SH-SY5Y (cell line): Measurements from ENCODE around the gene TRMT1.

Source experiments
- GATA2 ChIP-seq: IDR thresholded peaks from 2 replicates; pipeline ENCODE4 v1.6.1; 2011; ENCODE audit warnings: mild to moderate bottlenecking, low read depth, low read length
- GATA3 ChIP-seq: IDR thresholded peaks from 2 replicates; pipeline ENCODE4 v1.6.1; 2011; ENCODE audit warnings: low read depth, mild to moderate bottlenecking, low read length, moderate library complexity

GRCh38 chr19:13163609-13164342 is 47.2 kb upstream of the TRMT1 start:
- TF ChIP-seq GATA2 (no peak), GATA3 (no peak)
